ENCODE measurements around the gene CLEC16A.
A peak's percentile ranks its signal among the peaks of the same experiment; 100 is the strongest.
"Not testable (repeated sequence)": the region's sequence is repeated elsewhere in the genome, so short reads cannot be mapped to it uniquely, and the experiment has no call there.

The CLEC16A gene

GRCh38 chr16:11088074-11088730, 143.8 kb downstream of the CLEC16A start:
- DNase-seq = no peak

- no peak for DNase-seq
Observed at GRCh38 chr16:11088831-11089230, 144.5 kb downstream of the CLEC16A start.

GRCh38 chr16:11089504-11090124, 145.2 kb downstream of the CLEC16A start:
- DNase-seq = peak; percentile 80

GRCh38 chr16:11090232-11090631, 145.9 kb downstream of the CLEC16A start:
- no peak for DNase-seq

- no peak for DNase-seq
Observed at GRCh38 chr16:11091021-11091785, 146.8 kb downstream of the CLEC16A start.

GRCh38 chr16:11092788-11093571, 148.6 kb downstream of the CLEC16A start:
- DNase-seq = no peak

- DNase-seq = no peak
Observed at GRCh38 chr16:11093572-11094074, 149.3 kb downstream of the CLEC16A start.

GRCh38 chr16:11094075-11094856, 149.9 kb downstream of the CLEC16A start:
- peak; percentile 33 for DNase-seq

- DNase-seq = no peak
Observed at GRCh38 chr16:11094857-11095565, 150.6 kb downstream of the CLEC16A start.

GRCh38 chr16:11095935-11096334, 151.6 kb downstream of the CLEC16A start:
- no peak for DNase-seq

GRCh38 chr16:11097094-11097786, 152.9 kb downstream of the CLEC16A start:
- no peak for DNase-seq

GRCh38 chr16:11097787-11098167, 153.4 kb downstream of the CLEC16A start:
- DNase-seq = no peak

- DNase-seq = no peak
Observed at GRCh38 chr16:11098601-11099390, 154.4 kb downstream of the CLEC16A start.

- DNase-seq = no peak
Observed at GRCh38 chr16:11099672-11100205, 155.4 kb downstream of the CLEC16A start.

GRCh38 chr16:11100239-11100750, 155.9 kb downstream of the CLEC16A start:
- peak; percentile 95 for DNase-seq

- no peak for DNase-seq
Observed at GRCh38 chr16:11101283-11101682, 156.9 kb downstream of the CLEC16A start.

- DNase-seq = peak; percentile 22
Observed at GRCh38 chr16:11101695-11102522, 157.5 kb downstream of the CLEC16A start.

- no peak for DNase-seq
Observed at GRCh38 chr16:11102523-11102898, 158.1 kb downstream of the CLEC16A start.

GRCh38 chr16:11103301-11103700, 158.9 kb downstream of the CLEC16A start:
- not testable (repeated sequence) for DNase-seq
